ENCODE measurements around the gene KCND1.
"Not testable (repeated sequence)": the region's sequence is repeated elsewhere in the genome, so short reads cannot be mapped to it uniquely, and the experiment has no call there.

The KCND1 gene

DNA sequence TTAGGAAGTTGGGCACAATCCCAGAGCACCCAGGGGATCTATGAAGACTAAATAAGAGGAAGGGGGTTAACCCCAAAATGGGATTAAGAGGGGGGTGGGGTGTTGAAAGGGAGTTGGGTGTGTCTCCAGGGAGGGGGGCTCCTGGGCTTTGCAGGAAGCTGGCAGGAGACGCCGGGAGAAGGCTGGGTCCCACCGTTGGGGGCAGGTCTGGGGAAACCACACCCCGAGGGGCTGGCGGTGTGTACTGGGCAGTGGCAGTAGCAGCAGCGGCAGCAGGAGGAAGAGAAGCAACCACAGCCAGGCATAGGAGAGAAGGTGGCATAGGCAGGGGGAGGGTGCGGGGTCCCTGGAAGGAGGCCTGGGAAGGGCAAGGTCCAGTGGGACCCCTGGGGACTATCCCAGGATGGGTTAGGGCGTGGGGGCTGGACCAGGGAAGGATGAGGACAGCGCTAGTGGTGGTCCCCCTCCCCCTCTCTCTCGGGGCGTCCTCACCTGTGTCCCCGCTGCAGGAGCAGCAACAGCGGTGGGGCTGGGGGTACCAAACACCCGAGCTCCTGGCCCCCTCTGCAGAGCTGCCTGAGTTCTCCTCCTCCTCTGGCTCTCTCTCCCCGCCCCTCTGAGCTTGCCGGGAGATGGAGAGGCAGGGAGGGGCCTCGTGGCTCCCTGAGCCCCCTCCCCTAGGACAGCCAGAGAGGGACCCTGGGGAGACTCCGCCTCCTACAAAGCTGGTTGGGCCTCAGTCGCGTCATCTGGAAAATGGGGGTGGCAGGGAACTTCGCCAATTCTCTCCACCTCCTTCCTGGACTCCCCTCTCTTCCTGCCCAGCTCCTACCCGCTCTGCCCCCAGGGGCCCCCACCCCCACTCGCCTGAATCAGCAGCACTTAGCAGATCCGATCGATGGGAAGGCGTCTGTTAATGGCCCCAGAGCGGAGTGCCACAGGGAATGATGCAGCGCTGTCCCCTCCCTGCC lies at the start of gene KCND1:
KCND1 (minus strand) TSS at position 596 of the 971 bp plus-strand sequence. CDS start 1,573 bp downstream, outside the sequence.
- no peak for DNase-seq (ENCODE audit: low read depth)

DNA sequence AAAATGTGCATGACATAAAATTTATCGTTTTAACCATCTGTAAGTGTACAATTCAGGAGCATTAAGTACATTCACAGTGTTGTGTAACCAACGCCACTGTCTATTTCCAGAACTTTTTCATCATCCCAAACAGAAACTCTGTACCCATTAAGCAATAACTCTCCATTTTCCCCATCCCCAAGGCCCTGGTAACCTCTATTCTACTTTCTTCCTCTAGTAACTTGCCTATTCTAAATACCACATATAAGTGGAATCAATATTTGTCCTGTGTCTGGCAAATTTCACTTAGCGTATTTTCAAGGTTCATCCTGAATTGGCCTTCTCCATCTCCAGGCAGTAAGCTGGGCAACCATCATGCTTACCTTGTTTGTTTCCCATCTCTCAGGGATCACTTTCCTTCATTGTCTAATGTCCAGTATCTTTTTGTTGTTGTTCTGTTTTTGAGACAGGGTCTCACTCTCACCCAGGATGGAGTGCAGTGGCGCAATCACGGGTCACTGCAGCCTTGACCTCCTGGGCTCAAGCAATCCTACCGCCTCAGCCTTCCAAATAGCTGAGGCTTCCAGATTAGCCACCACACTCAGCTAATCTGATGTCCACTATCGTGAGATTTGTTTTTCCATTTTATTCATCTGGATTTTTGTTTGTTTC lies 48.1 kb upstream of the KCND1 start:
- no peak for DNase-seq (ENCODE audit: low read depth)

DNA sequence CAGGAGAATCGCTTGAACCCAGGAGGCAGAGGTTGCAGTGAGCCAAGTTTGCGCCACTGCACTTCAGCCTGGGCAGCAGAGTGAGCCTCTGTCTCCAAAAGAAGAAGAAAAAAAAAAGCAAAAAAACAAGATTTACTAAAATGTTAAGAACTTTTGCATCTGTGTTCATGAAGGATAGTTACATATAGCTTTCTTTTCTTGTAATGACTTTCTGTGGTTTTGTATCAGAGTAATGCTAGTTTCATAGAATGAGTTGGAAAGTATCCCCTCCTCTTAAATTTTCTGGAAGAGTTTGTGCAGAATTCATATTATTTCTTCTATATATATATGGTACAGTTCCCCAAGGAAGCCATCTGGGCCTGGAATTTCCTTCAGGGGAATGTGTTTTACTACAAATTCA lies 47.4 kb upstream of the KCND1 start:
- no peak for DNase-seq (ENCODE audit: low read depth)

DNA sequence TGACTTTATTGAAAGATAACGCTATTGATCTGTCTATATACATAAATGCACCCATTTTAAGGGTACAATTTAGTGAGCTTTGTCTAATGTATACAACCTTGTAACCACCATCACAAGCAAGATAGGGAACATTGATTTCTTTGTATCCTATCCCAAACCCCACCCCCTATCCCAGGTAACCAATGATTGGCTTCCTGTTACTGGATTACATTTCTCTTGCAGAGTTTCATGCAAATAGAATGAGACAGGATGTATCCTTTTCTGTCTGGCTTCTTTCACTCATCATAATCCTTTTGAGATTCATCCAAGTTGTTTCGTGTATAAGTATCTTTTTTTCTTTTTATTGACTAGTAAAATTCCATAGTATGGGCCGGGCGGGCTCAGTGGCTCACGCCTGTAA lies 32.1 kb upstream of the KCND1 start:
- no peak for DNase-seq (ENCODE audit: low read depth)

DNA sequence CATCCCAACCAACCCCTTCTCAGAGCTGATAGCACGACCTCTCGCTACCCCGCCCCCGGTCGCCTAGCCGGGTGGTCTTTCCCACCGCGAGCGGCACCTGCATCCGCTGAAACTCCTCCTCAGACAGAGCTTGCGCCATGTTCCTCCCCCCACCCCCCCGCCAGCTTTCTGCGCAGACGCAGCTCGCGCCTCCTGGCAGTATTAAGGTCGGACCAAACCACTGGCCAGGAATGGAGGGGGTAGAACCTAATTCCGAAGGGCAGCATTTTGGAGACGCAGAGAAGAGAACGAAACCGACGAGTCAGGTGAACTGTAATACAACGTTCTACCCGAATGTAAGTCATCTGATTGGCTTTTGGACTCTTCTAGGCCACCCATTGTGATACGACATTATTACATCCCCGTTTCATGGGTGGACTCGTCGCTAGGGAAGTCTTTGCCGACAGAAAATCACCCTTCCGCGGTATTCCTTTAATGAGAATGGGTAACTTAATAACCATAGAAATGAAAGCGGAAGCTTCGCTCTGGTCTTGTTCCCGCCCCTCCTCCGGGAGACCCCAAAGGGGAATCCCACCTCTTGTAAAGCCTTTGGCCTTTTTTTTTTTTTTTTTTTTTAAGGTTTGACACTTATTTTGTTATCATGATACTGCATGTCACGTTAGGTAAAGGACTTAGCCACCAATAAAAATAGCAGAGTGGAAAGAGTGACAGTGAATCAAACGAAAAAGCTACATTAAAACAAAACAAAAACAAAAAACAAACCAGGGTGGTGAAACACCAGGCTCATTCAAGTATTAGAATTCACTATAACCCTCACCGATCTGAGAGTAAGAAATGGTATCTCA lies 30.7 kb upstream of the KCND1 start, which contains the start of gene GRIPAP1:
GRIPAP1 (minus strand) TSS at position 174 of the 845 bp plus-strand sequence; CDS start at position 139, 35 bp downstream.
- peak; percentile 47 for DNase-seq (ENCODE audit: low read depth)

DNA sequence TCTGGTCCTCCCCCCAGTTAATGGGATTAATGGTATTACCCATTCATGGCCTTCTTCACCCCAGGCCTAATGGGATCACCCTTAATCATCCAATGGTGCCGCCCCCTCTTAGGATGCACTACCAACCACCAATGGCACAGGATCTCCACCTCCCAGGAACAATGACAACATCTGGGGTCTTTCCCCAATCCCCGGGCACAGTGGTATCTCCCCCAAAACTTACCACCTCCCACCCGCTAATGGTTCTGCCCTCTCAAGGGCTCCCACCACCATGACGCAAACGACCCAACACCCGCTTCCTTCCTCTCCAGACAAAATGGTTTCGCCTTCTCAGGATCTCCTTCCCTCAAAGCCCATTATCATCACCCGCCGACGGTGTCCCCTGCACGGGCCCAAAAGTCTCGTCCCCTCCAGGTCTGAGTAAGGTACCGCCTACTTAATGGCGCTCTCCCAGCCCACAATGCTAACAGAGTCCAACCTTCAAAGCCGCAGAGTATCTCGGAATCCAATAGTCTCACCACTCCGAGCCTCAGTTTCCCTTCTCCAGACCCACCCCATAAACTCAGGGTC lies 30.0 kb upstream of the KCND1 start:
- DNase-seq (ENCODE audit: low read depth) = no peak

DNA sequence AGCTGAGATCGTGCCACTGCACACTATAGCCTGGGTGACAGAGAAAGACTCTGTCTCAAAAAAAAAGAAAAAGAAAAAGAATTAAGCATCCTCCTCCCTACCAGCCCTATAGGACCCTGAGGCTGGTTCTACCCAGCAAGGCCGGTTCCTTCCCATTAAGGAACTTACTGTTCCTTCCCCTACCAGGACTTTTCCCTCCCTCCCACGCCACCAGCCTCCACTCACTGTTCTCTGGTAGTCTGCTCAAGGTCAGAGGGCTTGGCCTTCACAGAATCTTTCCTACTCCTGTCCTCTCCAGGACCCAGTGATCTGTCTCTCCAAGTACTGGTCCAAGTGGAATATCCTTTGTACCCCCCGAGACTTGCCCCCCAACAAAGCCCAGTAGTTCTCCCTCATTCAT lies 29.0 kb upstream of the KCND1 start:
- no peak for DNase-seq (ENCODE audit: low read depth)

DNA sequence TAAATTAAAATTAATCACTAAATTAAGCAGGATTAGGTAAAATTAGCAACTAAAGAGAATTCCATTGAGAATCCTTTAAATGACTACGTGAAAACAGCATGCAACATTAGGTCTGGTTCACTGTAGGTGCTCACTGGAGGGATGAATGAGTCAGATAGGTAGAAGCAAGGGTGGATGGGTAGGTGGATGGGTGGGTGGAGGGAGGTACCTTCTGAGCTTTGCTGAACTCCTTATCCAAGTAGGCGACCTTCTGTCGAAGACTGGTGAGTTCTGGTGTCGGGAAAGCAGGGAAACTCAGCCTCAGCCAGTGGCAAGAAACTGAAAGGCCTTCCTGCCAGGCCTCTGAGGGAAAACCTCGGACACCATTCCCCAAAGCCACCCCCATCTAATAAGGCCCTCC lies 27.4 kb upstream of the KCND1 start:
- DNase-seq (ENCODE audit: low read depth) = no peak

DNA sequence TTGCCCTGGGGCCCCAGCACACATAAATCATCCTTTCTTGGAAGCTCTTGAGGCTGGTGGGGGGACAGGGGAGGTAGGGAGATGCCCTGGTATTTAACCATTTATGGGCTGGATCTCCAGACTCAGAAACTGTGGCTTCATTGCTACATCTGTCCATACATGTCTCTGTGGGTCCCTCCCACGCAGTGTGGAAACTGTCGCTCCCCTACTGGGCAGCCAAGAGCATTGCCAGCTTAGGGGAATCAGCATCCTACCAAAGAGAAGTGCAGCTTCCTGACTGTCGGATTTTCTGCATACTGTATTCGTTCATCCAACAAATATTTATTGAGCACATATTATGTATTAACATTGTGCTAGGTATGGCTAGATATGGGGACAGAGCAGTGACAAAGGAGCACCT lies 26.7 kb upstream of the KCND1 start:
- DNase-seq (ENCODE audit: low read depth) = no peak

DNA sequence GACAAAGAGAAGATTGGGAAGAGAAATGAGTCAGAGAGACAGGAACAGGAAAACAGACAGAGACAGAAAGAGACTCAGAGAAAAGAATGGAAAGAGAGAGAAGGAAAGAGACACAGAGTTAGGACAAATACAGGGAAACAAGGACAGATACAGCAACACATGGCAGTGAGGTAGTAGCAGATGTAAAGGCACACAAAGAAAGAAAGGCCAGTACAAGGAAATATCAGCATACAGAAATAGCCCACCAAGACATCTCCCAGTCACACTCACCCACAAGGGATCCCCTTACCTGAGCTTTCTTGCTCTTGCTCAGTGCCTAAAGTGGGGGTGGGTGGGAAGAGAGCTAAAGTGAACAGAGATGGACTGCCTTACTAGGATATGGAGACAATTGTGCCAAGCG lies 26.2 kb upstream of the KCND1 start:
- no peak for DNase-seq (ENCODE audit: low read depth)

DNA sequence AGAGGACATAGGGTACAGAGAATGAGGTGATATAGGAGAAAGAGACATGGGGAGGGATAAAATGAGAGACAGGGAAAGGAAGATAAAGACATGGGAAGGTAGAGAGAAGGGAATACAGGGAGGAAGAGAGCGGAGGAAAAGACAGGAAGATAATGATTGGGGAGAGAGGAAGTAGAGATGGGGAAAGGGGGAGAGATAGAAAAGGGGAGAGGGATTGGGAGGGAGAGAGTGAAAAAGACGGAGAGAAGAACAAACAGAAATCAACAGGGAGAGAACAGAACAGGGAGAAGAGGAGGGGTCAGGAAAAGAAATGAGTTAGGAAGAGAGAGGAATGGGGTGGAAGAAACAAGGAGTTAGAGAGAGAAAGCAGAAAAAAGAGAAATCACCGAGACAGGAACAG lies 25.8 kb upstream of the KCND1 start:
- DNase-seq (ENCODE audit: low read depth) = no peak

DNA sequence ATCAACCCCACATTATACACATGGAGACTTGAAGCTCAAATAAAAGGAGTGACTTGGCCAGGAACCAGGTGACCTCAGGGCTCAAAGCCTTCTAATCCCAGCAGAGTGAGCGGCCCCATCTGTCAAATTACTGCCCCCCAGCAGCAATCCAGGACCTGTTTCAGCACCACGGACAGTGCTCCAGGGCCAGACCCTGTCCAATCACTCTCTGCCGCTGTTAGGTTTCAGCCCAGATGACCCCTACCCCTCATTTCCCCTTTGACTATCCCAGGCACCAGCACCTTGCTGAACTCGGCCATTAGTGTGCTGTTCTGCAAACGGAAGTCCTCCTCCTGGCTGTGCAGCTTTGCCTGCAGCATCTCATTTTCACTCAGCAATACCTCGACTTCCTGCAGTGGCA lies 25.3 kb upstream of the KCND1 start:
- no peak for DNase-seq (ENCODE audit: low read depth)

DNA sequence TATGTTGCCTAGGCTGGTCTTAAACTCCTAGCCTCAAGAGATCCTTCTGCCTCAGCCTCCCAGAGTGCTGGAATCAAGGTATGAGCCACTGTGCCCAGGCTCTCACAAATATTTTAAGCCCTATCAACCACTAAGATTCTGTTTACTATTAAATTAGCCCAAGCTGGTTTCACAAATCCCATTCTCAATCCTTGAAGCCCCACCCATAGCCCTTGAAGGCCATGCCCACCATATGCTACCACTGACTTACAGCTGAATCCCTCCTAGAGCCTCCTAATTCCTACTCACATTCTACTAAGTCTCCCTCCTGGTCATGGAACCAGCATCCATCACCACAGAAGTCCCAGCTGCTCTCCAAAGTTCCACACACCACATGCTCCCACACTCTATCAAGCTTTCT lies 20.7 kb upstream of the KCND1 start:
- DNase-seq (ENCODE audit: low read depth) = no peak

DNA sequence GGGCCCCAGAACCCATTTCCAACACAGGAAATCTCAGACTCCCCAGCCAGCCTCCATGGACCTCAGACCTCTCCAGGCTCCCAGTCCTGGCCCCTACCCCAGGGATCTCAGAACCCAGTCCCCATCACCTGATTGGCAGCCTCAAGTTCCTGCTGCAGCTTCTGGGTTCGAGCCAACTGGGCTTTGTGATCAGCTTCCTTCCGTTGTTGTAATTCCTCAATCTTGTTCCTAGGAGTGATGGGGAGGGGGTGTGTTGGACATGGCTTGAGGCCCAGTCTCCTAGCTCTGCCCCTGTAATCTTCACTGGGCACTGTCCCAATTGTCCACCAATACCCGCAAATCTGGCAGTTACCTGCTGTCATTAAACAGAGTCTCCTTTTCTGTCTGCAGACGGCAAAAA lies 17.8 kb upstream of the KCND1 start:
- DNase-seq (ENCODE audit: low read depth) = no peak

DNA sequence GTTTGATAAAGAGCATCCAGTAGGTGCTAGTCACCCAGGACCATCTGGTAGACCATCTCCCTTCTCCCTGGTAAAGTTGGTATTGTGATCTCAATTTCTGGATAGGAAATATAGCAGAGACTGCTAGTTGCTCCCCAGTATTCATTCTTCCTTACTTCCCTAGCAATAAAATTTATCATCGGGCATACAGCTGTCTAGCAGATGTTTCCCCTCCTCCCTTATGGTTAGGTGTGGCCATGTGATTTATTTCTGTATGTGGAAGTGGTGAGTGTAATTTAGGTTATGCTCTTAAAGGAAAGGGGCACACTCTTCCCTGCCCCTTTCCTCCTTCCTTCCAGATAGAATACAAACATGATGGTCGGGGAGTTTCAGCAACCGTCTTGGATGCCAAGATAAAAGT lies 12.3 kb upstream of the KCND1 start:
- no peak for DNase-seq (ENCODE audit: low read depth)

DNA sequence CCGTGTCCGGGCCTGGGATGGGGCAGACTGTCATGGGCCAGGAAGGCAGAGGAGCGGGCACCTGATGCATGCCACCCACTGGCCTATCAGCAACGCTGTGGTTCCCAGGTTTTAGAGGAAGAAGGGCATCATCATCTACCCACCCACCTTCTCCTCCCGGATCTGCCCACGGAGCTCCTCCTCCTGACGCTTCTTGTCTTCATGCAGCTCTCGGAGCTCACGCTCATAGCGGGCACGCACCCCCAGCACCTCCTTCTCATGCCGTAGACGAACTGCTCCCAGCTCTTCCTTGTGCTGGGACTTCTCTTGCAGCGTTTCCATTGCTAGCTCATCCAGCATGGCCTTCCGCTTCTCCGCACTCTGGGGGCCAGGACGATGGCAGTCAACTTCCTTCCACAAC lies 11.4 kb upstream of the KCND1 start:
- no peak for DNase-seq (ENCODE audit: low read depth)

DNA sequence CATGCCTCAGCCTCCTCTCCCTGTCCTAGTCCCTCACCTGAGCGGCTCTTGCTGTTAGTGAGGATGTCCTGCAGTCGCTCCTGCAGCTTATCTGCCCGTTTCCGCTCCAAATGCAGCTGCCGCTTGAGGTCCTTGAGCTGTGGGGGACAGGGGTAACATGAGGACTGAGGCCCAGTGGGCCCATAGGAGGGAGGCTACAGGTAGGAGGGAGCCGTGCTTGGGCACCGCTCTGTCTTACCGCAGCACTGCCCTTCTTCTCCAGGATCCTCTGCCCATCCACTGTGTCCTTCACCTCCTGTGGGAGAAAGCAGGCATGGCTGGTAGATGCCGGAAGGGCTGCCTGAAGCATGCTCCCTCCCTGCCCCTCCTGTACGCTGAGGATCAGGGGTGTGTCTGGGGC lies 9.5 kb upstream of the KCND1 start:
- DNase-seq (ENCODE audit: low read depth) = no peak

DNA sequence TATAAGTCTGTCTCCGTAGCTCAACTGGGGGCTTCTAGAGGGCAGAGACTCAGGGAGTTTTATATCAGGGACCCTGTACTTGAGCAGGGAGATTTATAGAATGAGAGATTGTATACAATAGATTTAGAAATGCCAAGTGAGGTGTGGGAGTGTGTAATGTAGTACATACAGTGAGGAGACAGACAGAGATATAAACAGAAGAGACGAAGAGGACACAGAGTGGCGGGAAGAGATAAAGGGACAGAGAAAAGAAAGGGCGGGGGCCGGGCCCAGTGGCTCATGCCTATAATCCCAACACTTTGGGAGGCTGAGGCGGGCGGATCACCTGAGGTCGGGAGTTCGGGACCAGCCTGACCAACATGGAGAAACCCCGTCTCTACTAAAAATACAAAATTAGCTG lies 8.7 kb upstream of the KCND1 start:
- DNase-seq (ENCODE audit: low read depth) = not testable (repeated sequence)

DNA sequence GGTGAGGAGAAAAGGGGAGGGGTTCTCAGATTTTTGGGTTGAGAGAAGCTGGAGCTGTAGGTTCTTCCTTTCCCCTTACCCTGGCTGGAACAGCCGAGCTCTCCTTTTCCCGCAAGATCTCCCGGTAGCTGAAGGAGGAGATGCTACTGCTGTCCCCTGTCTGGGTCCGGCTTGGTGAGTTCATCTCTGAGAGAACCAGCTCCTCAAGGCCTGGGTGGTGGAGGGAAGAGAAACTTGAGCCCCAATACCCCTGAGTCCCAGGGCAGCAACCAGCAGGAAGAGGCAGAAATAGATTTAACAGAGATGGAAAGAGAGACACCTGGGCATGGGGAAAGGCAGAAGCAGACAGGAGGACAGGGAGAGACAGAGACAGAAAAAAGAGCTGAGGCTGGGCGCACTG lies 6.6 kb upstream of the KCND1 start:
- DNase-seq (ENCODE audit: low read depth) = no peak

DNA sequence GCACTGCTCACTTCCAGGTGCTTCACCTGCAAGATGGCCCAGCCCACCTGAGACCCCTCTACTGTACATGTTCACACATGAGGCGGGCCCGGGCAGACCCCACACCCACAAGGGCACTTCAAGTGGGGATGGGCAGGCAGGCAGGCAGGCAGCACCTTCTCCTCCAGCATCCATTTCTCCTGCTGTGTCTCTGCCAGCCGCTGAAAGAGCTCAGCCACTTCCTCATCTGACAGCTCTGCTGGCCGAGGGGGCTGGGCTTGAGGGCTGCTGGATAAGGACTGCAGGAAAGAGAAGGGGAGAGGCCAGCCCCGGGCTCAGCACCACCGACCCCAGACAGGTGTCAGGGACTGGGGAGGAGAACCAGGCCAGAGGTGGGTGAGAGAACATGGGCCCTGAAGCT lies 4.4 kb upstream of the KCND1 start:
- no peak for DNase-seq (ENCODE audit: low read depth)

DNA sequence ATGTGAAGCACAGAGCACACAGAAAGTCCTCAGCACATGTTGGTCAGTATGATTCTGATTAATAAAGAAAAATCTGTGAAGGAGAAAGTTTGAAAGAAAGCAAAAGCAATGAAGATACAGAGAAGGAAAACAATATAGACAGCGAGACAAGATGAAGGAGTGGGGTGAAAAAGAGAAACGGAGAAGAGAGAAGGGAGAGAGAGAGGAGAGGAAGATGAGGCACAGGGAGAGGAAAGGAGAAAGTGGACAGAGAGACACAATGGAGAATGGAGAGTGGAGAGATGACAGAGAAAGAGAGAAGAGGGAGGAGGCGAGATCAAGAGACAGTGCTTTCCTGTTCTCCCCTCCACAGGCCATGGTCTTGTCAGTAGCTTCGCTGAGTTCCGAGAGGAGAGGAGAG lies 3.9 kb upstream of the KCND1 start:
- DNase-seq (ENCODE audit: low read depth) = no peak

DNA sequence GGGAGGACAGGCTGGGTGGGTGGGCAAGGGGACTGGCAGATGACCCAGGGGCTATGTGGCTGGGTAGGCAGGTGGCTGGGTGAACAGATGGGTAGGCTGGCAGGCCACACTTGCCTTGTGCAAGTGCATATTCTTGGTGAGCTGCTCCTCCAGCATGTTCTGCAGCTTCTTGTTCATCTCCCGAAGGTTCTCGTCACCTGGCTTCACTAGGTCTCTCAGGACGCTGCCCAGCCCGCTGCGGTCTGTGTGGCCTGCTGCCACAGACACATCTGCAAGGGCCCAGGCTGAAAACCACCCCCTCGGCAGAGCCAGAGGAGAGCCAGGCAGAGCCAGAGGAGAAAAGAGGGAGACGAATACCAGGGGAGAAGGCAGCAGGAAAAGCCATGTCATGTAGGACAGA lies 3.4 kb upstream of the KCND1 start:
- no peak for DNase-seq (ENCODE audit: low read depth)
